Measurements from ENCODE around the gene FHAD1.

Gene FHAD1

GRCh38 chr1:15220825-15221431, 26.1 kb upstream of the FHAD1 start:
- no peak overlapping the region for H3K9ac ChIP-seq
- peaks cover 19 to 51% (median 32%) of the 10 kb centered on the region in 10 experiments for H3K4me1 ChIP-seq
- no peak overlapping the region for H3K27ac ChIP-seq
- no peaks in the 10 kb centered on the region for H3K27me3 ChIP-seq
- H3K9me3 ChIP-seq (replicated peaks in 1 of 11), result peaks cover 8 to 23% (median 17%) of the 10 kb centered on the region in 11 experiments; a peak in 20 of 22 replicates
- H4K20me1 ChIP-seq, result no peaks in the 10 kb centered on the region
- TF ChIP-seq Cebpa-rat (IDR thresholded peaks at IDR 0.05), result no peak
- peaks cover 0 to 28% (median 0%) of the 10 kb centered on the region in 11 experiments; a peak in 5 of 22 replicates for H3K36me3 ChIP-seq
- no peak overlapping the region for H3K4me2 ChIP-seq
- H3K4me3 ChIP-seq, result no peak overlapping the region

- Histone ChIP-seq H3K27me3 (no peaks in the 10 kb centered on the region), H3K4me1 (peaks cover 35 to 68% (median 50%) of the 10 kb centered on the region in 10 experiments), H3K4me2 (peak overlapping the region in 7 of 11 experiments; percentile 66 to 92 (median 78); a peak in 11 of 22 replicates), H3K27ac (no peak overlapping the region), H3K4me3 (no peak overlapping the region), H3K9me3 (replicated peaks in 1 of 11) (peaks cover 8 to 23% (median 17%) of the 10 kb centered on the region in 11 experiments; a peak in 20 of 22 replicates), H4K20me1 (no peaks in the 10 kb centered on the region), H3K9ac (no peak overlapping the region), H3K36me3 (peaks cover 0 to 26% (median 0%) of the 10 kb centered on the region in 11 experiments; a peak in 5 of 22 replicates)
- no peak for TF ChIP-seq Cebpa-rat (IDR thresholded peaks at IDR 0.05)
Measured at GRCh38 chr1:15222653-15223303, 24.2 kb upstream of the FHAD1 start.

- H3K4me2 ChIP-seq, result peak overlapping the region; percentile 45 to 92 (median 74)
- peak overlapping the region; percentile 22 to 68 (median 63); a peak in 21 of 22 replicates for H3K27ac ChIP-seq
- TF ChIP-seq Cebpa-rat (IDR thresholded peaks at IDR 0.05), result no peak
Measured at GRCh38 chr1:15224259-15224869, 22.7 kb upstream of the FHAD1 start.

GRCh38 chr1:15224974-15225373, 22.0 kb upstream of the FHAD1 start:
- no peaks in the 10 kb centered on the region for H4K20me1 ChIP-seq
- peak overlapping the region in 2 of 11 experiments; percentile 14 to 18; a peak in 1 of 22 replicates for H3K9ac ChIP-seq
- peaks cover 0 to 14% (median 0%) of the 10 kb centered on the region in 11 experiments; a peak in 5 of 22 replicates for H3K36me3 ChIP-seq
- no peak overlapping the region for H3K4me3 ChIP-seq
- TF ChIP-seq Cebpa-rat (IDR thresholded peaks at IDR 0.05), result peak in 3 of 11 experiments; percentile 10 to 33 (median 21); a peak in 2 of 22 replicates
- H3K9me3 ChIP-seq (replicated peaks in 1 of 11), result peaks cover 0 to 5% (median 0%) of the 10 kb centered on the region in 11 experiments; a peak in 6 of 22 replicates
- peaks cover 39 to 67% (median 60%) of the 10 kb centered on the region in 10 experiments for H3K4me1 ChIP-seq
- peak overlapping the region; percentile 22 to 68 (median 63); a peak in 21 of 22 replicates for H3K27ac ChIP-seq
- no peaks in the 10 kb centered on the region for H3K27me3 ChIP-seq
- peak overlapping the region; percentile 45 to 92 (median 74) for H3K4me2 ChIP-seq

More at GRCh38 chr1:15224259-15224869, 22.7 kb upstream of the FHAD1 start:
- Histone ChIP-seq H3K9ac (peak overlapping the region in 2 of 11 experiments; percentile 14 to 18; a peak in 3 of 22 replicates), H3K4me1 (peaks cover 39 to 60% (median 55%) of the 10 kb centered on the region in 10 experiments), H3K4me3 (no peak overlapping the region), H3K27me3 (no peaks in the 10 kb centered on the region), H3K9me3 (replicated peaks in 1 of 11) (peaks cover 0 to 10% (median 4%) of the 10 kb centered on the region in 11 experiments; a peak in 20 of 22 replicates), H4K20me1 (no peaks in the 10 kb centered on the region), H3K36me3 (peaks cover 0 to 20% (median 0%) of the 10 kb centered on the region in 11 experiments; a peak in 5 of 22 replicates)

GRCh38 chr1:15225461-15225860, 21.6 kb upstream of the FHAD1 start:
- peaks cover 0 to 5% (median 0%) of the 10 kb centered on the region in 11 experiments; a peak in 6 of 22 replicates for H3K9me3 ChIP-seq (replicated peaks in 1 of 11)
- no peak overlapping the region for H3K9ac ChIP-seq
- TF ChIP-seq Cebpa-rat (IDR thresholded peaks at IDR 0.05), result no peak
- H3K4me1 ChIP-seq, result peaks cover 39 to 70% (median 62%) of the 10 kb centered on the region in 10 experiments
- no peaks in the 10 kb centered on the region for H3K27me3 ChIP-seq
- H3K27ac ChIP-seq, result peak overlapping the region in 8 of 11 experiments; percentile 15 to 64 (median 44); a peak in 10 of 22 replicates
- H4K20me1 ChIP-seq, result no peaks in the 10 kb centered on the region
- H3K4me2 ChIP-seq, result peak overlapping the region in 8 of 11 experiments; percentile 15 to 53 (median 40); a peak in 11 of 22 replicates
- peaks cover 0 to 9% (median 0%) of the 10 kb centered on the region in 11 experiments; a peak in 4 of 22 replicates for H3K36me3 ChIP-seq
- no peak overlapping the region for H3K4me3 ChIP-seq

- Histone ChIP-seq H3K4me3 (no peak overlapping the region), H3K36me3 (no peaks in the 10 kb centered on the region; a peak in 1 of 22 replicates), H3K27me3 (no peaks in the 10 kb centered on the region), H3K9ac (0 out of 22 replicates have a peak overlapping the region, but pooled peaks of 2 of the 11 experiments have one; percentile 15 to 41), H4K20me1 (no peaks in the 10 kb centered on the region), H3K27ac (peak overlapping the region in 8 of 11 experiments; percentile 2 to 64 (median 40); a peak in 12 of 22 replicates), H3K9me3 (replicated peaks in 1 of 11) (peaks cover 0 to 5% (median 0%) of the 10 kb centered on the region in 11 experiments; a peak in 6 of 22 replicates), H3K4me1 (peaks cover 39 to 82% (median 70%) of the 10 kb centered on the region in 10 experiments), H3K4me2 (peak overlapping the region in 10 of 11 experiments; percentile 15 to 66 (median 38); a peak in 13 of 22 replicates)
- no peak for TF ChIP-seq Cebpa-rat (IDR thresholded peaks at IDR 0.05)
Measured at GRCh38 chr1:15226388-15227255, 20.4 kb upstream of the FHAD1 start.

GRCh38 chr1:15229707-15230131, 17.3 kb upstream of the FHAD1 start:
- Histone ChIP-seq H3K27ac (0 out of 22 replicates have a peak overlapping the region, but pooled peaks of 1 of the 11 experiments have one; percentile 1), H3K4me2 (peak overlapping the region in 7 of 11 experiments; percentile 3 to 52 (median 35); a peak in 11 of 22 replicates), H3K9ac (no peak overlapping the region), H3K4me1 (peaks cover 26 to 65% (median 56%) of the 10 kb centered on the region in 10 experiments), H3K36me3 (no peaks in the 10 kb centered on the region), H4K20me1 (no peaks in the 10 kb centered on the region), H3K4me3 (no peak overlapping the region), H3K9me3 (replicated peaks in 1 of 11) (peaks cover 0 to 2% (median 0%) of the 10 kb centered on the region in 11 experiments; a peak in 6 of 22 replicates), H3K27me3 (no peaks in the 10 kb centered on the region)
- TF ChIP-seq Cebpa-rat (IDR thresholded peaks at IDR 0.05), result no peak
